Choroid plexus epithelial cell (primary cell): Measurements from ENCODE around the gene ZFP57.

Experiments used
- DNase-seq: peaks from one replicate; pipeline ENCODE4 v3.0.0-alpha.2; 2010; ENCODE audit warnings: low read depth
- H3K4me3 ChIP-seq: 2 replicates; pipeline ENCODE4 v1.5.1; 2011; ENCODE audit warnings: low read depth, mild to moderate bottlenecking, control low read depth, low read length, moderate library complexity
- TF ChIP-seq, protein P1 (sequence below): conservative IDR thresholded peaks from 2 replicates; pipeline ENCODE4 v1.5.1; 2011; ENCODE audit warnings: low read depth, mild to moderate bottlenecking, control low read depth, inconsistent platforms, low read length, moderate library complexity

Gene ZFP57

GRCh38 chr6:29680904-29681303 is at the start of gene ZFP57:
Gene ZFP57 (minus strand): TSS chr6:29681152. CDS start chr6:29677003, 4,149 bp downstream.
- H3K4me3 ChIP-seq, result no peak within 1 kb of the TSS
- TF ChIP-seq, protein P1, sequence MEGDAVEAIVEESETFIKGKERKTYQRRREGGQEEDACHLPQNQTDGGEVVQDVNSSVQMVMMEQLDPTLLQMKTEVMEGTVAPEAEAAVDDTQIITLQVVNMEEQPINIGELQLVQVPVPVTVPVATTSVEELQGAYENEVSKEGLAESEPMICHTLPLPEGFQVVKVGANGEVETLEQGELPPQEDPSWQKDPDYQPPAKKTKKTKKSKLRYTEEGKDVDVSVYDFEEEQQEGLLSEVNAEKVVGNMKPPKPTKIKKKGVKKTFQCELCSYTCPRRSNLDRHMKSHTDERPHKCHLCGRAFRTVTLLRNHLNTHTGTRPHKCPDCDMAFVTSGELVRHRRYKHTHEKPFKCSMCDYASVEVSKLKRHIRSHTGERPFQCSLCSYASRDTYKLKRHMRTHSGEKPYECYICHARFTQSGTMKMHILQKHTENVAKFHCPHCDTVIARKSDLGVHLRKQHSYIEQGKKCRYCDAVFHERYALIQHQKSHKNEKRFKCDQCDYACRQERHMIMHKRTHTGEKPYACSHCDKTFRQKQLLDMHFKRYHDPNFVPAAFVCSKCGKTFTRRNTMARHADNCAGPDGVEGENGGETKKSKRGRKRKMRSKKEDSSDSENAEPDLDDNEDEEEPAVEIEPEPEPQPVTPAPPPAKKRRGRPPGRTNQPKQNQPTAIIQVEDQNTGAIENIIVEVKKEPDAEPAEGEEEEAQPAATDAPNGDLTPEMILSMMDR, result no peak
- no peak for DNase-seq

DNA sequence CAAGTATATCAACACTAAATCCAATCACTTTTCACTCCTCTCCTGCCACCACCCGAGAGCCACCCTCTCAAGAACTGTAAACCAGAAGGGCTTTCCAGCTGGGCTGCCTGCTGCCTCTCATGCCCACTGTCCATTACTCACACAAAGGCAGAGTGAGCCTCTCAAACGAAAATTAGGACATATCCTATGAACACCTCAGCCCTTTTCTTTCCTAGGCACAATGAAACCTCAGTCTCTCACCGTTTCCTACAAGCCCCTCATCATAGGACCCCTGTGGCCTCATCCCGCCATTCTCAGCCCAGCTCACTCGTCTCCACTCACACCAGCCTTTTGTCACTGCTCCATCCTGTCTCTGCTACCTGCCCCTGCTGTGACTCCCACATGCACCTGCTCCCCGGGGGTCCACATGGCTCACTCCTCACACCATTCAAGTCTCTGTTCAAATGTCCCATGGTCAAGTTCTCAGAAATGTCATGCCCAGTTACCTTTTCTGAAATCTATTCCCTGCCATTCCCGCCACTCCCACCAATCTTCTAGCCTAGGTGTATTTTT is 49.7 kb upstream of the ZFP57 start:
- H3K4me3 ChIP-seq, result no peak overlapping the region
- no peak for DNase-seq
- TF ChIP-seq, protein P1, result no peak

- TF ChIP-seq, protein P1, result no peak
- DNase-seq, result no peak
- H3K4me3 ChIP-seq, result no peak overlapping the region
These were observed 48.9 kb upstream of the ZFP57 start for GRCh38 chr6:29729774-29730328.

GRCh38 chr6:29728875-29729270 is 47.9 kb upstream of the ZFP57 start:
- TF ChIP-seq, protein P1, result no peak
- H3K4me3 ChIP-seq, result no peak overlapping the region
- no peak for DNase-seq

DNA sequence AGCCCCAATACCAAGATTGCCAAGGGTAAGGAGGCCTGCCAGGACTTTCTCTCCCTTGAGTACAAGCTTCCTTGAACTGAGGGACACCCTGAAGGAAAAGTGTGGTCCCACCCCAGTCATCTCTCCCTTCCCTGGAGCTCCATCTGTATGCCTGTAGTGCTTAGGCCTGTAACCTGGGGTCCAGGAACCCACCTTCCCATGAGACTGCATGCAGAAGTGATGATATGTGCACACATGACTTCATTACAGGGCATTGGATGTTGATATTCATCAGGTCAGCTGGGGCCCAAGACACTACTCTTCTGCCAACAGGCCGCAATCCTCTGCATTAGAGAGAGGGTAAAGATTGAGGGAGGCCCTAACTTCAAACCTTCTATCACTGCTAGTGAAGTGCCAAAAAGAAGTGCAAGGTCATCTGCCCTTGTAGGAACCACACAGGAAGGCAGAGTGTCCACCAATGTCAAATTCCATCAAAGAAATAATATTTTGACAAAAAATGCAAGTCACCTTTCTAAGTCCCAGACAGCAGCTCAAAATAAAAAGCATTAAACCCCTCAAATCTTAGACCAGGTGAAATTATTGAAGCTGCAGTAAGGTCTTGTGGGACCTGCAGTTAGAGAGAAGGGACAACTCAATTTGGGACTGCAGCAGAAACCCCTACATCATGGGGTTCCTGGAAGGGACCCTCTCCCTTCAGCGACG is 47.4 kb upstream of the ZFP57 start:
- TF ChIP-seq, protein P1, result no peak
- no peak for DNase-seq
- H3K4me3 ChIP-seq, result no peak overlapping the region

DNA sequence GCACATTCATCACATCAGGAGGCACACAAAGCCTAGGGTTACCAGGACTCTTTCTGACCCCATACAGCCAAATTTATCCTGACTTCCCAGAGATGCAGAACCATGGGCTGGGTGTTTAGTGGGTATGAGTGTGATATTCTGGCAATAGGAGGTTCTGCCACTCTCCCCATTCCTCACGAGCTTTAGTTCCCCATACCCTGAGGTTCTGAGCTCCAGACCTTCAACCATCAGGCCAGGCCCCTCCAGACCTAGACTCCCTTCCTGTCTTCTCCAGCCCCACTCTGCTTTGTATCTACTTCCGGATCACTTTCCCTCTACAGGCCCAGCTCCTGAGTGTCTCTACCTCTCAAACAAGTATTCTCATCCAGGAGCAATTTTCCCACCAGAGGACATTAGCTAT is 46.7 kb upstream of the ZFP57 start:
- no peak overlapping the region for H3K4me3 ChIP-seq
- TF ChIP-seq, protein P1, result no peak
- DNase-seq, result no peak

- TF ChIP-seq, protein P1, result no peak
- H3K4me3 ChIP-seq, result no peak overlapping the region
- no peak for DNase-seq
These were observed 45.7 kb upstream of the ZFP57 start for GRCh38 chr6:29726571-29727194.
